OCI-LY1 (cell line): ENCODE results near the gene NFIA.

Experiments
- H2AFZ ChIP-seq: fragments of 200-600 bp; sonication (generic), shearing (Covaris generic); 2 replicates; pipeline ENCODE4 v1.6.0; 2014; ENCODE audit warnings: antibody characterized with exemption, mild to moderate bottlenecking, low read length
- H3F3A ChIP-seq: fragments of 200-600 bp; sonication (generic), shearing (Covaris generic); 2 replicates; pipeline ENCODE4 v1.6.0; 2014; ENCODE audit warnings: mild to moderate bottlenecking, antibody characterized with exemption, low read length, moderate library complexity; ENCODE audit not compliant: insufficient read depth
- H3K27ac ChIP-seq: fragments of 200-600 bp; sonication (generic); 2 replicates; pipeline ENCODE4 v1.5.1; 2014; ENCODE audit warnings: low read length, mixed run types, mild to moderate bottlenecking, low read depth; ENCODE audit not compliant: poor library complexity, severe bottlenecking
- H3K27me3 ChIP-seq: fragments of 200-600 bp; sonication (generic); 2 replicates; pipeline ENCODE4 v1.6.0; 2014; ENCODE audit warnings: antibody characterized with exemption, mild to moderate bottlenecking, low read length, moderate library complexity; ENCODE audit not compliant: insufficient read depth
- H3K36me3 ChIP-seq: fragments of 200-600 bp; sonication (generic); 2 replicates; pipeline ENCODE4 v1.6.1; 2014; ENCODE audit warnings: mild to moderate bottlenecking, antibody characterized with exemption, low read length, moderate library complexity, mixed read lengths; ENCODE audit not compliant: insufficient read depth
- H3K4me1 ChIP-seq: fragments of 200-600 bp; sonication (generic); 2 replicates; pipeline ENCODE4 v1.5.1; 2014; ENCODE audit warnings: mild to moderate bottlenecking, low read length, moderate library complexity; ENCODE audit not compliant: insufficient read depth, severe bottlenecking
- H3K4me2 ChIP-seq: fragments of 200-600 bp; sonication (generic), shearing (Covaris generic); 2 replicates; pipeline ENCODE4 v1.6.1; 2014; ENCODE audit warnings: low read length
- H3K4me3 ChIP-seq: fragments of 200-600 bp; sonication (generic); 2 replicates; pipeline ENCODE4 v1.5.1; 2014; ENCODE audit warnings: low read length, low read depth, mild to moderate bottlenecking, mixed read lengths; ENCODE audit not compliant: poor library complexity, severe bottlenecking
- H3K79me2 ChIP-seq: fragments of 200-600 bp; shearing (Covaris generic); 2 replicates; pipeline ENCODE4 v1.6.1; 2016; ENCODE audit warnings: mixed run types, low read length, mixed read lengths; ENCODE audit not compliant: insufficient read depth
- H3K9ac ChIP-seq: fragments of 200-600 bp; sonication (generic), shearing (Covaris generic); 2 replicates; pipeline ENCODE4 v1.6.1; 2014; ENCODE audit warnings: mild to moderate bottlenecking, low read length, mixed read lengths
- H3K9me2 ChIP-seq: fragments of 200-600 bp; sonication (generic), shearing (Covaris generic); 2 replicates; pipeline ENCODE4 v1.6.1; 2014; ENCODE audit warnings: low read depth, mild to moderate bottlenecking, low read length, mixed read lengths
- H3K9me3 ChIP-seq: fragments of 200-600 bp; shearing (Covaris generic); 2 replicates; pipeline ENCODE4 v1.6.1; 2014; ENCODE audit warnings: low read length, mixed read lengths
- H4K20me1 ChIP-seq: fragments of 200-600 bp; sonication (generic), shearing (Covaris generic); 2 replicates; pipeline ENCODE4 v1.6.0; 2016; ENCODE audit warnings: mild to moderate bottlenecking, low read length; ENCODE audit not compliant: insufficient read depth
- CTCF ChIP-seq: fragments of 200-600 bp; sonication (generic), shearing (Covaris generic); IDR thresholded peaks from 2 replicates; pipeline ENCODE4 v1.5.1; 2017; ENCODE audit warnings: mild to moderate bottlenecking, antibody characterized with exemption, low read length, moderate library complexity, mixed read lengths
- EZH2 ChIP-seq: fragments of 200-600 bp; sonication (generic), shearing (Covaris generic); IDR thresholded peaks from 2 replicates; pipeline ENCODE4 v1.8.0; 2017; ENCODE audit warnings: borderline replicate concordance, mixed run types, mild to moderate bottlenecking, antibody characterized with exemption, low read length, moderate library complexity, mixed read lengths

NFIA gene

GRCh38 chr1:61076728-61077675 is 5.4 kb upstream of the NFIA start:
- Histone ChIP-seq H3K79me2 (no peaks in the 10 kb centered on the region), H3K27ac (peak overlapping the region; percentile 93), H3K9me2 (no peaks in the 10 kb centered on the region), H2AFZ (peak overlapping the region; percentile 78; the same call in 1 of the 2 replicates), H3F3A (peaks cover 5% of the 10 kb centered on the region; the same call in 1 of the 2 replicates), H3K9me3 (no peaks in the 10 kb centered on the region), H3K4me3 (peak overlapping the region; percentile 97), H3K36me3 (no peaks in the 10 kb centered on the region), H3K27me3 (no peaks in the 10 kb centered on the region), H3K4me2 (peak overlapping the region; percentile 98), H3K9ac (peak overlapping the region; percentile 81), H3K4me1 (peaks cover 49% of the 10 kb centered on the region), H4K20me1 (no peaks in the 10 kb centered on the region)
- TF ChIP-seq CTCF (no peak), EZH2 (no peak)

- Histone ChIP-seq H2AFZ (no peak overlapping the region), H3K36me3 (no peaks in the 10 kb centered on the region), H3K4me3 (peak overlapping the region; percentile 97), H3K79me2 (no peaks in the 10 kb centered on the region), H3K27me3 (no peaks in the 10 kb centered on the region), H3K27ac (peak overlapping the region; percentile 93), H3K9me3 (no peaks in the 10 kb centered on the region), H4K20me1 (no peaks in the 10 kb centered on the region), H3K4me2 (peak overlapping the region; percentile 98), H3K4me1 (peaks cover 49% of the 10 kb centered on the region), H3F3A (peaks cover 5% of the 10 kb centered on the region; the same call in 1 of the 2 replicates), H3K9me2 (no peaks in the 10 kb centered on the region), H3K9ac (peak overlapping the region; percentile 72)
- TF ChIP-seq EZH2 (no peak), CTCF (no peak)
Observed at GRCh38 chr1:61077676-61078541, 4.5 kb upstream of the NFIA start.

GRCh38 chr1:61078618-61079295 is 3.6 kb upstream of the NFIA start:
- Histone ChIP-seq H3K79me2 (peaks cover 2% of the 10 kb centered on the region; the same call in 1 of the 2 replicates), H3K4me1 (peaks cover 50% of the 10 kb centered on the region), H3K36me3 (no peaks in the 10 kb centered on the region), H2AFZ (no peak overlapping the region), H3K27me3 (no peaks in the 10 kb centered on the region), H3K9ac (peak overlapping the region; percentile 72), H3K4me3 (peak overlapping the region; percentile 97), H3K4me2 (peak overlapping the region; percentile 98), H3K9me3 (no peaks in the 10 kb centered on the region), H3K27ac (peak overlapping the region; percentile 93), H4K20me1 (no peaks in the 10 kb centered on the region), H3K9me2 (no peaks in the 10 kb centered on the region), H3F3A (peaks cover 5% of the 10 kb centered on the region; the same call in 1 of the 2 replicates)
- TF ChIP-seq EZH2, result no peak
- TF ChIP-seq CTCF, result no peak
